Epithelial cell of alveolus of lung (primary cell): ENCODE data around the gene SYTL4. TPM values are rescaled to one million over a fixed set of nuclear protein-coding genes. Genes with fewer than 3 reads are reported as not detected.

ENCODE experiments used
- total RNA-seq: library from RNA; depleted of rRNA; stranded (reverse); fragments of >200 nt; gene quantifications from 2 replicates; pipeline ENCODE4 v1.2.1, GENCODE V29; 2015

Gene SYTL4
- 3.4 and 5.9 TPM in 2 replicates for total RNA-seq

GRCh38 chrX:100731441-100732281 is at the start of gene SYTL4:
Gene SYTL4, minus strand, starts transcription at chrX:100732121. Its CDS starts 30,084 bp downstream, at chrX:100702037.

GRCh38 chrX:100643956-100644860 is 87.7 kb downstream of the SYTL4 start, which contains the start of gene SRPX2:
Gene SRPX2, plus strand, starts transcription at chrX:100644199. Its CDS starts 2,124 bp downstream, at chrX:100646323.

GRCh38 chrX:100636321-100636991 is 95.5 kb downstream of the SYTL4 start, which contains the start of gene TSPAN6:
Gene TSPAN6, minus strand, starts transcription at chrX:100636806. Its CDS starts 112 bp downstream, at chrX:100636694.

Other genes starting within 250 kb of the SYTL4 start
- gene TNMD, start 147.2 kb downstream of the SYTL4 start, total RNA-seq: not detected in 2 replicates
- gene TSPAN6, start 95.3 kb downstream of the SYTL4 start, total RNA-seq: 26.2 and 28.2 TPM in 2 replicates
- gene SRPX2, start 87.9 kb downstream of the SYTL4 start, total RNA-seq: 17.9 and 79.9 TPM in 2 replicates
- 14.4 and 20.0 TPM in 2 replicates for gene CSTF2, start 88.3 kb upstream of the SYTL4 start, total RNA-seq
- not detected in 2 replicates for gene NOX1, start 142.2 kb upstream of the SYTL4 start, total RNA-seq
- gene XKRX, start 196.8 kb upstream of the SYTL4 start, total RNA-seq: 0.24 and 0.26 TPM in 2 replicates
- not detected in 2 replicates for gene ARL13A, start 237.6 kb upstream of the SYTL4 start, total RNA-seq